ENCODE data around the gene SCGB1D1. TPM values are rescaled to one million over a fixed set of nuclear protein-coding genes. Genes with fewer than 3 reads are reported as not detected.

Gene SCGB1D1
- total and polyA plus RNA-seq, 2 of the 8 experiments (the other 6 are each of a cell fraction or from before 2014, with no cell fraction given), result not detected

DNA sequence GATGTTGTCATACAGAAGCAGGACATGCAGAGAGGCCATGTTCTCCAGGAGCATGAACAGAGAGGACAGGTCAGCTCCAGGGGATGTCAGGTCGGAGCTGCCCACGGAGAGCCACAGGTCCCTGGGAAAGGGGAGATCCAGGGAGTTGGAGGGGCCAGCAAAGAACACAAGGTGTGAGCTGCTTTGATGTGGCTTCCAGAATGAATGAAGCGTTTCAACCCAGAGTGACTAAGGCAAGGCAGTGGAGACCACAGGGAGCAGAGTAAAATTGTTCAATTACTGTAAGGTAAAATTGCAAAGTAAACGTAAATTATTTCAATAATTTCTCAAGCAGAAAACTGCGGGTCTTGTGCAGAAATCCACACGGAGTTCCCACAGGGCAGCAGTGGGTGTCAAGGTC, 12.9 kb downstream of the SCGB1D1 start (continued):
- TF ChIP-seq, protein P1, sequence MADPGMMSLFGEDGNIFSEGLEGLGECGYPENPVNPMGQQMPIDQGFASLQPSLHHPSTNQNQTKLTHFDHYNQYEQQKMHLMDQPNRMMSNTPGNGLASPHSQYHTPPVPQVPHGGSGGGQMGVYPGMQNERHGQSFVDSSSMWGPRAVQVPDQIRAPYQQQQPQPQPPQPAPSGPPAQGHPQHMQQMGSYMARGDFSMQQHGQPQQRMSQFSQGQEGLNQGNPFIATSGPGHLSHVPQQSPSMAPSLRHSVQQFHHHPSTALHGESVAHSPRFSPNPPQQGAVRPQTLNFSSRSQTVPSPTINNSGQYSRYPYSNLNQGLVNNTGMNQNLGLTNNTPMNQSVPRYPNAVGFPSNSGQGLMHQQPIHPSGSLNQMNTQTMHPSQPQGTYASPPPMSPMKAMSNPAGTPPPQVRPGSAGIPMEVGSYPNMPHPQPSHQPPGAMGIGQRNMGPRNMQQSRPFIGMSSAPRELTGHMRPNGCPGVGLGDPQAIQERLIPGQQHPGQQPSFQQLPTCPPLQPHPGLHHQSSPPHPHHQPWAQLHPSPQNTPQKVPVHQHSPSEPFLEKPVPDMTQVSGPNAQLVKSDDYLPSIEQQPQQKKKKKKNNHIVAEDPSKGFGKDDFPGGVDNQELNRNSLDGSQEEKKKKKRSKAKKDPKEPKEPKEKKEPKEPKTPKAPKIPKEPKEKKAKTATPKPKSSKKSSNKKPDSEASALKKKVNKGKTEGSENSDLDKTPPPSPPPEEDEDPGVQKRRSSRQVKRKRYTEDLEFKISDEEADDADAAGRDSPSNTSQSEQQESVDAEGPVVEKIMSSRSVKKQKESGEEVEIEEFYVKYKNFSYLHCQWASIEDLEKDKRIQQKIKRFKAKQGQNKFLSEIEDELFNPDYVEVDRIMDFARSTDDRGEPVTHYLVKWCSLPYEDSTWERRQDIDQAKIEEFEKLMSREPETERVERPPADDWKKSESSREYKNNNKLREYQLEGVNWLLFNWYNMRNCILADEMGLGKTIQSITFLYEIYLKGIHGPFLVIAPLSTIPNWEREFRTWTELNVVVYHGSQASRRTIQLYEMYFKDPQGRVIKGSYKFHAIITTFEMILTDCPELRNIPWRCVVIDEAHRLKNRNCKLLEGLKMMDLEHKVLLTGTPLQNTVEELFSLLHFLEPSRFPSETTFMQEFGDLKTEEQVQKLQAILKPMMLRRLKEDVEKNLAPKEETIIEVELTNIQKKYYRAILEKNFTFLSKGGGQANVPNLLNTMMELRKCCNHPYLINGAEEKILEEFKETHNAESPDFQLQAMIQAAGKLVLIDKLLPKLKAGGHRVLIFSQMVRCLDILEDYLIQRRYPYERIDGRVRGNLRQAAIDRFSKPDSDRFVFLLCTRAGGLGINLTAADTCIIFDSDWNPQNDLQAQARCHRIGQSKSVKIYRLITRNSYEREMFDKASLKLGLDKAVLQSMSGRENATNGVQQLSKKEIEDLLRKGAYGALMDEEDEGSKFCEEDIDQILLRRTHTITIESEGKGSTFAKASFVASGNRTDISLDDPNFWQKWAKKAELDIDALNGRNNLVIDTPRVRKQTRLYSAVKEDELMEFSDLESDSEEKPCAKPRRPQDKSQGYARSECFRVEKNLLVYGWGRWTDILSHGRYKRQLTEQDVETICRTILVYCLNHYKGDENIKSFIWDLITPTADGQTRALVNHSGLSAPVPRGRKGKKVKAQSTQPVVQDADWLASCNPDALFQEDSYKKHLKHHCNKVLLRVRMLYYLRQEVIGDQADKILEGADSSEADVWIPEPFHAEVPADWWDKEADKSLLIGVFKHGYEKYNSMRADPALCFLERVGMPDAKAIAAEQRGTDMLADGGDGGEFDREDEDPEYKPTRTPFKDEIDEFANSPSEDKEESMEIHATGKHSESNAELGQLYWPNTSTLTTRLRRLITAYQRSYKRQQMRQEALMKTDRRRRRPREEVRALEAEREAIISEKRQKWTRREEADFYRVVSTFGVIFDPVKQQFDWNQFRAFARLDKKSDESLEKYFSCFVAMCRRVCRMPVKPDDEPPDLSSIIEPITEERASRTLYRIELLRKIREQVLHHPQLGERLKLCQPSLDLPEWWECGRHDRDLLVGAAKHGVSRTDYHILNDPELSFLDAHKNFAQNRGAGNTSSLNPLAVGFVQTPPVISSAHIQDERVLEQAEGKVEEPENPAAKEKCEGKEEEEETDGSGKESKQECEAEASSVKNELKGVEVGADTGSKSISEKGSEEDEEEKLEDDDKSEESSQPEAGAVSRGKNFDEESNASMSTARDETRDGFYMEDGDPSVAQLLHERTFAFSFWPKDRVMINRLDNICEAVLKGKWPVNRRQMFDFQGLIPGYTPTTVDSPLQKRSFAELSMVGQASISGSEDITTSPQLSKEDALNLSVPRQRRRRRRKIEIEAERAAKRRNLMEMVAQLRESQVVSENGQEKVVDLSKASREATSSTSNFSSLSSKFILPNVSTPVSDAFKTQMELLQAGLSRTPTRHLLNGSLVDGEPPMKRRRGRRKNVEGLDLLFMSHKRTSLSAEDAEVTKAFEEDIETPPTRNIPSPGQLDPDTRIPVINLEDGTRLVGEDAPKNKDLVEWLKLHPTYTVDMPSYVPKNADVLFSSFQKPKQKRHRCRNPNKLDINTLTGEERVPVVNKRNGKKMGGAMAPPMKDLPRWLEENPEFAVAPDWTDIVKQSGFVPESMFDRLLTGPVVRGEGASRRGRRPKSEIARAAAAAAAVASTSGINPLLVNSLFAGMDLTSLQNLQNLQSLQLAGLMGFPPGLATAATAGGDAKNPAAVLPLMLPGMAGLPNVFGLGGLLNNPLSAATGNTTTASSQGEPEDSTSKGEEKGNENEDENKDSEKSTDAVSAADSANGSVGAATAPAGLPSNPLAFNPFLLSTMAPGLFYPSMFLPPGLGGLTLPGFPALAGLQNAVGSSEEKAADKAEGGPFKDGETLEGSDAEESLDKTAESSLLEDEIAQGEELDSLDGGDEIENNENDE (IDR thresholded peaks at IDR 0.05; ENCODE audit: insufficient replicate concordance, low read length), result no peak
- TF ChIP-seq, protein P2, sequence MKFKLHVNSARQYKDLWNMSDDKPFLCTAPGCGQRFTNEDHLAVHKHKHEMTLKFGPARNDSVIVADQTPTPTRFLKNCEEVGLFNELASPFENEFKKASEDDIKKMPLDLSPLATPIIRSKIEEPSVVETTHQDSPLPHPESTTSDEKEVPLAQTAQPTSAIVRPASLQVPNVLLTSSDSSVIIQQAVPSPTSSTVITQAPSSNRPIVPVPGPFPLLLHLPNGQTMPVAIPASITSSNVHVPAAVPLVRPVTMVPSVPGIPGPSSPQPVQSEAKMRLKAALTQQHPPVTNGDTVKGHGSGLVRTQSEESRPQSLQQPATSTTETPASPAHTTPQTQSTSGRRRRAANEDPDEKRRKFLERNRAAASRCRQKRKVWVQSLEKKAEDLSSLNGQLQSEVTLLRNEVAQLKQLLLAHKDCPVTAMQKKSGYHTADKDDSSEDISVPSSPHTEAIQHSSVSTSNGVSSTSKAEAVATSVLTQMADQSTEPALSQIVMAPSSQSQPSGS (IDR thresholded peaks at IDR 0.05; ENCODE audit: low read length), result no peak
- no peak for TF ChIP-seq ZNF274 (IDR thresholded peaks at IDR 0.05; ENCODE audit: borderline replicate concordance, extremely low read depth, low read length)
- no peak for TF ChIP-seq CBX8 (IDR thresholded peaks at IDR 0.05; ENCODE audit: borderline replicate concordance, low read depth, low read length)
- no peak for TF ChIP-seq SUZ12 (IDR thresholded peaks at IDR 0.05; ENCODE audit: low read length)
- no peak for TF ChIP-seq RBBP5 (IDR thresholded peaks at IDR 0.05; ENCODE audit: borderline replicate concordance, low read depth, low read length)
- TF ChIP-seq CEBPB (IDR thresholded peaks at IDR 0.05; ENCODE audit: low read depth, low read length), result no peak

All from H1 (cell line).